Activated CD8-positive, alpha-beta memory T cell treated with anti-CD3 and anti-CD28 coated beads, Interleukin-2, amount 50 U/mL, for 24 hours (primary cell): Measurements from ENCODE around the gene KAT8.
"Not testable (repeated sequence)": the region's sequence is repeated elsewhere in the genome, so short reads cannot be mapped to it uniquely, and the experiment has no call there.

ENCODE experiments used
- DNase-seq: peaks from one replicate; pipeline ENCODE4 v3.0.0-alpha.2; 2020; ENCODE audit errors: extremely low read depth

KAT8 gene

DNA sequence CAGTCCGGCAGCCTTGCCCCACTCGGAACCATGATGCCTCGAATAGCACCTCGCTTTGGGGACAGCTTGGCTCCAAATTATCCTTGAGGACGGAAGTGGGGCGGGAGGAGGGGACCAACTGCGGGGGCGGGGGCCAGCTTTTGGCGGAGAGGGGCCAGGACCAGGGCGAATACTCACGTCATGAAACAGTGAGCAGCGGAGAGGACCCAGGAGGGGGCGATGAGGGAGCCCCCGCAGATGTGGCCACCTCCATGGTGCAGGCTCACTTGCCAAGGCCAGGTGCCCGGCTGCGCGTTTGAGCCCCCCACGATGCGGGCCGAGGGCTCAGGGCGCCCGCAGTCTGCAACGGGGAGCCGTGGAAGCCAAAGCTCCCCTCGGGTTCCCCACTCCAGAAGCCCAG is 31.4 kb downstream of the KAT8 start:
- DNase-seq = no peak

- no peak for DNase-seq
Measured at GRCh38 chr16:31149332-31149731, 31.9 kb downstream of the KAT8 start.

GRCh38 chr16:31149894-31150890 is 32.7 kb downstream of the KAT8 start, which contains the start of gene PRSS36:
Gene PRSS36, minus strand, starts transcription at chr16:31150066. Its CDS starts 31 bp downstream, at chr16:31150035.
- DNase-seq = no peak

GRCh38 chr16:31150976-31151375 is 33.5 kb downstream of the KAT8 start:
- not testable (repeated sequence) for DNase-seq

DNA sequence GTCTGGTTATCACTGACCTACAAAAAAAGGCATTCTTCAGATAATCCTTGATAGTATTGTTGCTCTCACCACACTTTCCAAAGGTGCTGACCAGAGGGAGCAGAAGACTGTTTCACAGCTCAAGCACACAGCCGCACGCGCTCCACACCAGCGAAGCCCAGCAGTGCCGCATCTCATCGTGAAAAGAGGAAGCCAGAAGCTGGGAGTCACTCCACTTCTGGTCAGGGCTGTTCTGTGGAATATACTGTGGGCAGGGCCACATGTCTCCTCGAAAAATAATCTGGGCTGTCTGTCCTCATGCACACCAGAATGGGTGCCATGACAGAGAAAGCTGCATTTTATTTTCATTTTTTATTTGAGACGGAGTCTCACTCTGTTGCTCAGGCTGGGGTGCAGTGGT is 39.7 kb downstream of the KAT8 start:
- DNase-seq = no peak

DNA sequence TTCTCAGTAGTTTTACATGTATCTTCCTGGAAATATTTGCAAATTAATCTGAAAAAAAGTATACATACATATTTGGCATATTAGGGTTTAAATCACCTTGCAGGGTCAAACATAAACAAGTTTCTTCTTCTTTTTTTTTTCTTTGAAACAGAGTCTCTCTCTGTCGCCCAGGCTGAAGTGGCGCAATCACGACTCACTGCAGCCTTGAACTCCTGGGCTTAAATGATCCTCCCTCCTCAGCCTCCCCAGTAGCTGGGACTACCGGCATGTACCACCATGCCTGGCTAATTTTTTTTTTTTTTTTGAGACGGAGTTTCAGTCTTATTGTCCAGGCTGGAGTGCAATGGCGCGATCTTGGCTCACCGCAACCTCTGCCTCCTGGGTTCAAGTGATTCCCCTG is 49.9 kb downstream of the KAT8 start:
- DNase-seq = no peak

DNA sequence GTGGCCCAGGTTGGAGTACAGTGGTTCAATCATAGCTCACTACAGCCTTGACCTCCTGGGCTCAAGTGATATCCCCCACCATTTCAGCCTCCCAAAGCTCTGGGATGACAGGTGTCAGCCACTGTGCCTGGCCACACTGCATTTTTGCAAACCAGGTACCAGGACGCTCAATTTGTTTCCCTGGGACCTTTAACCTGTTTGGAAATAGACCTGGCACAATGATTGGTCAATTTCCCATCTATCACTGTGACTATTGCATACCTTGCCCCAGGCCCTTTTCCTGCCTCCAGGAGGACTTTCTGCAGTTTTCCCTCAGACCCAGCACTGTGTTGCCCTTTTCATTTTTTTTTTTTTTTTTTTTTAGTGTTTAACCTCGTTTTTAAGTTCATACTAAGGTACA is 51.4 kb downstream of the KAT8 start:
- no peak for DNase-seq

GRCh38 chr16:31170048-31170447 is 52.6 kb downstream of the KAT8 start:
- not testable (repeated sequence) for DNase-seq

GRCh38 chr16:31177136-31177535 is 59.7 kb downstream of the KAT8 start:
- DNase-seq = no peak

DNA sequence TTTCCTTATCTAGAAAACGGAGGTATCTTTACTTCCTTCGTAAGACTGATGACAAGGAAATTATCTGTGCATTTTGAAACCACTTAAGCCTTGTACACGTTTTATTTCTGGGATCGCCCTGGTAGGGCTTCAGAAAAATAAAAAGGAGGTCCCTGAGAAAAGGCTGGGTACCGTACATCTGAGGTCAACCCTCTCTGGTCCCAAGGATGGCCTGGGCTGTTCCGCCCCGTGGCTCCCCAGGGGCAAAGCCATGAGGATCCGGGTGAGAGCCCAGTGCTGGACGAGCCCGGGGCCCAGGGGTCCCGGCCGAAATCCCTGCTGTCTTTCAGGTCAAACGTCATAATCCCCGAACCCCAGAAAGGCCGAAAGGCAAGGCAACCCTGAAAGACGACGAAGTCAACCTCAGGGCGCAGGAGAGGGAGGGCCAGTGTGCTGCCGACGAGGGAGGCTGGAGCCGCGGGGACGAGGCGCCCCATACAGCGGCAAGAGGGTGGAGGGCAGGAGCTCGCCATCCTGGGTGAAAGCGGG is 61.8 kb downstream of the KAT8 start:
- DNase-seq = no peak

GRCh38 chr16:31179747-31180459 is 62.4 kb downstream of the KAT8 start, which contains the start of gene FUS:
Gene FUS, plus strand, starts transcription at chr16:31180139. Its CDS starts 76 bp downstream, at chr16:31180215.
- DNase-seq = peak; percentile 69
